HG02610 (cell line): ENCODE results near the gene OPALIN.
"Not testable (repeated sequence)": the region's sequence is repeated elsewhere in the genome, so short reads cannot be mapped to it uniquely, and the experiment has no call there.

ENCODE experiments used
- ATAC-seq: cut with Tn5 transposase; IDR thresholded peaks from one replicate; pipeline ENCODE4 v1.9.1; 2021; ENCODE audit warnings: mild to moderate bottlenecking, moderate library complexity; ENCODE audit not compliant: unreplicated experiment

Gene OPALIN

GRCh38 chr10:96339383-96339782 is 19.4 kb downstream of the OPALIN start:
- ATAC-seq: no peak

- no peak for ATAC-seq
These were observed 20.4 kb downstream of the OPALIN start for GRCh38 chr10:96338279-96338925.

GRCh38 chr10:96337106-96337505 is 21.7 kb downstream of the OPALIN start:
- no peak for ATAC-seq

DNA sequence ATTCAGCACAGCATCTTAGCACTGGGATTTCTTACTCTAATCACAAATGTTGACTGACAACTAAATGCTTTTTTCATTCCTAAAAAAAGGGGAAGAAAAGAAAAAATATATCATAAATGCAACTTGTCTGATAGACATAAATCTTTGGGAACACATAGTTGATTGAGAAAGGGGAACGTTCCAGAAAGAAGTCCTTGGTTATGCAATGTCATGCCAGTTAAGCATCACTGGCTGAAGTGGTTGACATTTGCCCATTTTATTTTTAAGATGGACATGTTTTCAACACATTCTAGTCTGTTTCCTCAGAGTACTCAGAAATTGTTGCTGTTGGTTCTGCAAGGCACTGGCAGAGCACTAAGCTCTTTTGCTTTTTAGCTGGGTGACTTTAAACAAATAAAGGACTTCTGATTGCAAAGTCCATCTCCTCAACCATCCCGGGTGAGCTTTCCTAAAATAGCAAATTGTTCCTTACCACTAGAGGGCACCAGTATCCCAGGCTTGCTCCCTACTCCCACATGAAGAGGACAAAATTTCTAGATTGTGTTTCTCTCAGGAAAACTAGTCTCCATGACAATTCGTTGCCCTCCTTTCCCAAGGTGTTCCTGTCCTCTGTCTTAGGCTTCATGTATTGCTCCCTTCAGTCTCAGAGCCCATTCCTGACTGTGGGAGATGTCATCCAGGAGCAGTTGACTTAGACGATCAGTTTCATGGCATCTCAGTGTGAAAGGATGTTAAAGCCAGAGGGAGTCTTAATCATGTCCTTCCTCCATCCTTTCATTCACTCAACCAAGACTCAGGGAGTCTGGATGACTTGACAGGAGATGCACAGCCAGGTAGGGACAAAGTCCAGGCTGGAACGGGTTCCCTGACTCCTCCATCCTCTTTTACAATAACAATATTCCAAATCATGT is 23.9 kb downstream of the OPALIN start:
- ATAC-seq: no peak

GRCh38 chr10:96333101-96333500 is 25.7 kb downstream of the OPALIN start:
- no peak for ATAC-seq

DNA sequence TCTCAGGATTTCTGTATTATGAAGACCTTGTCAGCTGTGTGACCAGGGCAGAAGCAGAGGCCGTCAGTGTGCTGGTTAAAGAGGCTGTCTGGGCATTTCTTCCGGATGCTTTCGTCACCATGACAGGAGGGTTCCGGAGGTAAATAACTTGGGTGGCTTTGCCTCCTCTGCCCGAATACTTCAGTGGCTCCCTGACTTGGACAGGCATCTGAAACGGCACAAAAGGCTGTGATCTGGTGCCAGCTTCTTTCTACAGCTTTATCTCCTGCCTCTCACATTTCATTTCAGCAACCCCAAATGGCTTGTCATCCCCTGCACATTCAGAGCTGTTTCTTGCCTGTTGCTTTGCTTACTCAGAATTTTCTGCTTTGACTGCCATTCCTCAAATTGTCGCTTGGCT is 31.3 kb downstream of the OPALIN start:
- ATAC-seq: no peak

DNA sequence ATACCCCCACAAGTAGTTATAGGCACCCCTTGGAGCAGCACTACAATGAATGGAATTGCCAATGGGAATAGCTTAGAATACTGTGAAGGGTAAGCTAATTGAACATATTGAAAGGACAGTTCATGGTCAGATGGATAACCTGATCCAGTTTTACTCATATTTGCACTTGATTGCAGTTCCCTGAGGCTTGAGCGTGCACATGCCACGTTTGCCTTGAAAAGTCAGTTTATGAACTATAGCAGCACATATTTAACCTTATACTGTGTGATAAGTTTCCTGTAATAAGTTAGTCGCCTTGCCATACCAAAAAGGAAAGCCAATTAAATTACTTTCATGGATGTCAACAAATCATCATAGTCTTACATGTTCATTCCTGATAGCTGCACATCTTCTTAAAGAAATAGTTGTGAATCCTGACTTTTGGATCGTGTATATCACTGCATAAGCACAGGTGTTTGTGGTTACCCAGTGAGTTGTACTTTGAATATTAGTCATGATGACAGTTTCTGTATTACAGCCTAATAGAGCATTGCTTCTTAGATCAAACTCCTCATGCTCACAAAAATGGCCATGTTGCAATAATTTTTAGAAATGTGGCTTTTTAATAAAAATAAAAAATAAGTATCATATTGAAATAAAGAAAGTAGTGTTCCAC is 33.0 kb downstream of the OPALIN start:
- peak; percentile 96 for ATAC-seq

DNA sequence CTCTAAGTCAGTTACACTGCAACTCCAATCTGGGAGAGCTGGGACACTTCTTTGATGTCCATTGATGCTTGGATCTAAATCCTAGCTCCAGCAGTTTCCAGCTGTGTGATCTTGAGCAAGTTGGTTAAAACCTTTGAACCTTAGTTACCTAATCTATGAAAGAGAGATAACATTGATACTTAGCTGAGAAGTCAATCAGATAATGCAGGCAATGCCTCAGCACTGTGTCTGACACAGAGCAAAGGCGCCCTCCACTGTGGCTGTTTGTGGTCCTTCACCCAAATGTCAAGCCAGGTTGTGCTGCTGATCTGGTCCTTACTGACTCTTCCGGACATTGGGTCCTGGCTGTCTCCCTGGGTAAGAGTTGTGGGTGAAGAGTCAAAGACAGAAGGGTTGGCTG is 34.4 kb downstream of the OPALIN start:
- no peak for ATAC-seq

- ATAC-seq: no peak
These were observed 36.5 kb downstream of the OPALIN start for GRCh38 chr10:96322275-96322674.

DNA sequence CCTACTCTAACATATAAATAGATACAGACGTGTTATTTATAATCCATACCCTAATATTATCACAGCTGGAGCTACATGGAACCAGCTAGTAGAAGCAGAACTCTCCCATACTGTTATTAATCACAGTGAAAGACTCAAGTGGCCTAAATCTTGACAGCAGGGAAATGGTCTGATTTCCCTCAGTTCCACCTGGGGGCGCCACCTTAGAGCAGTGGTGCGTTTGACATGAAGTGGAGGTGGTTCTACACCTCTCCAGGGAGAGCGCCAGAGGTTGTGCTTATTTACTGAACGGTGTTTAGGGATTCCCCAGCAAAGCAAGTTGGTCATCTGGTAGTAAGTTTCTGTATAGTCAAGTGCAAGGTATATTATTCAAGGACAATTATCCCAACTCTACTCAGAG is 37.0 kb downstream of the OPALIN start:
- no peak for ATAC-seq

DNA sequence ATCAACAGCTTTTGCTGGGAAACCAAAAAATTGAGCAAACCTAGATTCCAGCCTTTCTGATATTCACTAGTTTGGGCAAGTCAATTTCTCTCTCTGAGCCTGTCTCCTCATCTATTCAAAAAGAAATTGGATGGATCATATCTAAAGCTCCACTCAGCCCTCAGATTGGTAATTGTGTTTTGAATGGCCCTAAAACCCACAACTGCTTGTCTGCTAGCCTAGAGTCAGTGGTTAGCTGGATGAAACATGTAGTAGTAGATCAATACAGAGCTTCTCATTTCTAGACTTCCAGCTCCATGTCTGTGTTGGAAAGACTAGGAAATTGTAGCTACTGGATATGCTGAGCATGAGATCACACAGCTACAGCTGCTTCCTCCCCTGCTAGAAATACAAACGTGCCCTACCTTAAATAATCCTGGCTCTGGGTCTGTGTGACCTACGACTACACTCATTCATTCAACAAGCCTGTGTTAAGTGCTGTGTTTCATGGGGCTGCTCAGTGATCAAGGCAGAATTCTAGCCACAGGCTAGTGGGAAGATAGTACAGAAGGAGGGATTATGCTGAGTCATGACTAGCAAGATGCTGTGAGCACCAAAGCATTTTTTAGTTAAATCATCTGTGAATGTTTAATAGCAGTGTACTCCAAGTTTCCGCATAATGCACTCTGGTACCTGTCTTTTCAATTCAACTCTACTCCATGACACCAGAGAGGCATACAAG is 38.9 kb downstream of the OPALIN start:
- ATAC-seq: no peak

- no peak for ATAC-seq
These were observed 41.6 kb downstream of the OPALIN start for GRCh38 chr10:96317067-96317833.

- no peak for ATAC-seq
These were observed 45.5 kb downstream of the OPALIN start for GRCh38 chr10:96313344-96313743.

GRCh38 chr10:96311180-96311715 is 47.6 kb downstream of the OPALIN start:
- no peak for ATAC-seq

GRCh38 chr10:96310321-96310669 is 48.5 kb downstream of the OPALIN start:
- no peak for ATAC-seq

DNA sequence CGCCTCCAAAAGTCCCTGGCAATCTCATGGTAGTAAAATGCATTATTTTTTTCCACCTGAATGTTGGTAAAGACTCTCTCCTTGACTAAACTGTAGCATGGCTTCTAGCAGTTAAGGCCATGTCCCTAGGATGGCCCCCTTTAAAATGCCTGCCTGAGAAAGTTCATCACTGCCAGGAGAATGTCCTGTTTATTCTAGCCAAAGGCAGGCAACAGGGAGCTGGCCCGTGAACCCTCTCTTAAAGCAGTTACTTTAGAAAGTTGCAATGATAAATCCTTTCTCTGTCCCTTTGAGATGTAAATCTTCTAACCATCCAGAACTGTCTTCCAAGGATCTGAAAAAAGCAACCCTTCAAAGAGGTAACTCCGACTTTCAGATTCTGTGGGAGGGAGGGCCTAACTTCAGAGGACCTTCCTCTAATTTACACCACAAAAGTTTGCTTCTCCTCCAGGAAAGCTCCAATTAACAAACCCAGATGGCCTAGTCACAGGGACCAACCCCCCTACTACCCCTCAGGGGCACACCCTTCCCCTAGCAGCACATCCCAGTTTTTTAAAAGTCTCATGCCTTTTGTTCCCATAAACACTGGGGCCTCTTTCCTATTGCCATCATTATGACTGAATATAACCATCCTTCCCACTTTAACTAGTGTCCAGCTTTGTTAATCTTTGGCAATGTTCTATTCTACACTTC is 49.0 kb downstream of the OPALIN start:
- ATAC-seq: no peak

- not testable (repeated sequence) for ATAC-seq
These were observed 49.9 kb downstream of the OPALIN start for GRCh38 chr10:96308854-96309253.

GRCh38 chr10:96306516-96306915 is 52.3 kb downstream of the OPALIN start:
- ATAC-seq: no peak

- no peak for ATAC-seq
These were observed 53.8 kb downstream of the OPALIN start for GRCh38 chr10:96305019-96305418.

GRCh38 chr10:96304230-96304629 is 54.6 kb downstream of the OPALIN start, which contains the start of gene DNTT:
TSS of gene DNTT (plus strand) at chr10:96304434. CDS start at chr10:96304498, 64 bp downstream.
- ATAC-seq: no peak
